NT2/D1 (cell line): ENCODE data around the gene TAS2R3.

Source experiments
- DNase-seq: peaks from one replicate; pipeline ENCODE4 v3.0.0-alpha.2; 2011; ENCODE audit warnings: low read depth, low spot score
- H3K27me3 ChIP-seq: 2 replicates; pipeline ENCODE4 v1.6.0; 2011; ENCODE audit warnings: mild to moderate bottlenecking; ENCODE audit not compliant: insufficient read length, insufficient read depth
- H3K36me3 ChIP-seq: 2 replicates; pipeline ENCODE4 v1.6.1; 2011; ENCODE audit warnings: mild to moderate bottlenecking, low read length, mixed read lengths; ENCODE audit not compliant: insufficient read depth, insufficient read length
- H3K4me1 ChIP-seq: 2 replicates; pipeline ENCODE4 v1.5.1; 2011; ENCODE audit not compliant: insufficient read depth, insufficient read length
- H3K4me3 ChIP-seq: 2 replicates; pipeline ENCODE4 v1.5.1; 2011; ENCODE audit warnings: low read depth; ENCODE audit not compliant: insufficient read length
- H3K9ac ChIP-seq: 2 replicates; pipeline ENCODE4 v1.6.0; 2011; ENCODE audit warnings: low read depth; ENCODE audit not compliant: insufficient read length
- H3K9me3 ChIP-seq: 2 replicates; pipeline ENCODE4 v1.5.1; 2011; ENCODE audit warnings: mild to moderate bottlenecking, low read length; ENCODE audit not compliant: insufficient read depth
- SUZ12 ChIP-seq: IDR thresholded peaks from 2 replicates; pipeline ENCODE4 v1.6.1; 2011; ENCODE audit not compliant: insufficient read length, insufficient read depth; ENCODE audit errors: extremely low read depth
- YY1 ChIP-seq: IDR thresholded peaks from 2 replicates; pipeline ENCODE4 v1.6.1; 2011; ENCODE audit not compliant: insufficient read length, insufficient read depth
- ZNF274 ChIP-seq: IDR thresholded peaks from 2 replicates; pipeline ENCODE4 v1.6.1; 2011; ENCODE audit warnings: mild to moderate bottlenecking, low read depth, low read length

Gene TAS2R3, protein sequence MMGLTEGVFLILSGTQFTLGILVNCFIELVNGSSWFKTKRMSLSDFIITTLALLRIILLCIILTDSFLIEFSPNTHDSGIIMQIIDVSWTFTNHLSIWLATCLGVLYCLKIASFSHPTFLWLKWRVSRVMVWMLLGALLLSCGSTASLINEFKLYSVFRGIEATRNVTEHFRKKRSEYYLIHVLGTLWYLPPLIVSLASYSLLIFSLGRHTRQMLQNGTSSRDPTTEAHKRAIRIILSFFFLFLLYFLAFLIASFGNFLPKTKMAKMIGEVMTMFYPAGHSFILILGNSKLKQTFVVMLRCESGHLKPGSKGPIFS

DNA sequence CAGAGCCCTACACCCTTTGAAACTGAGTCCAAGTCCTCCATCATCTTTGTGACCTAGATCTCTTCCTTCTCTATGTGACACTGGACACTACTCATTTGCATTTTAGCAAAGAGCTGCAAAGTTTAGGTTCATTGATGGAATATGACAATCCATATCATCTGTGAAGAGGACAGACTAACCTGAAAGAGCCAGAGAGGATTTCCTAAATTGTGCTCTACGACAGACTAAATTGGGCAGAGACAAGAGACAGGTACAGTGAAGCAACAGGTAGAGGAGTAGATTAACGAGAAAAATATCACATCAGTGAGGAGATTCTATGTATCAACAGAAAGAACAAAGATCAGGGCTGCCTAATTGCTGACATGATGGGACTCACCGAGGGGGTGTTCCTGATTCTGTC lies at the start of gene TAS2R3:
Gene TAS2R3, plus strand, starts transcription at position 301 of the 400 bp plus-strand sequence. Its CDS starts 62 bp downstream, at position 363.
- no peaks in the 10 kb centered on the region for H3K27me3 ChIP-seq
- H3K36me3 ChIP-seq: peaks cover 33% of the 10 kb centered on the region
- no peak within 1 kb of the TSS for H3K9ac ChIP-seq
- TF ChIP-seq SUZ12: no peak
- TF ChIP-seq YY1: no peak
- TF ChIP-seq ZNF274: no peak
- no peaks in the 10 kb centered on the region for H3K4me1 ChIP-seq
- H3K9me3 ChIP-seq: peaks cover 16% of the 10 kb centered on the region; the same call in 1 of the 2 replicates
- DNase-seq: no peak
- H3K4me3 ChIP-seq: no peak within 1 kb of the TSS

GRCh38 chr7:141714571-141714970 lies 49.3 kb upstream of the TAS2R3 start:
- no peak for DNase-seq
- Histone ChIP-seq H3K9me3 (no peaks in the 10 kb centered on the region), H3K36me3 (no peaks in the 10 kb centered on the region), H3K27me3 (no peaks in the 10 kb centered on the region), H3K9ac (no peak overlapping the region), H3K4me3 (no peak overlapping the region), H3K4me1 (no peaks in the 10 kb centered on the region)
- TF ChIP-seq ZNF274: no peak

DNA sequence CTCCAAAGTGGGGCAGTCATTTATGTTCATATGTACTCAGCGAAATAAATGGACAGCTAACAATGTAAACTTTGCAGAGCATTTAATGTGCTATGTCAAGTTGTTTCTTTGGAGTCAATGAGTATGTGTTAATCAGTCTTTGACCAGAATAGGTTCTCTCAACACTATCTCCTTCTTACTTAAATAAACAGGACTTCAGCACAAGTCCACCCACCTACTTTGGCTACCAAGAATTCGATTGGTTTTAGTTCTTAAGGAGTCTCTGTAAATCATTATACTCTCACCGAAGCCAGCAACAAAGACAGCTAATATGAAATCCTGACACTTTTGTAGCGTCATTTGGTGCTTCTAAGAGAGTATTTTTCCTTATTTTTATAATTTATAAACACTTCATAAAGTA lies 48.9 kb upstream of the TAS2R3 start:
- H3K4me1 ChIP-seq: no peaks in the 10 kb centered on the region
- DNase-seq: no peak
- no peaks in the 10 kb centered on the region for H3K36me3 ChIP-seq
- no peak overlapping the region for H3K4me3 ChIP-seq
- no peaks in the 10 kb centered on the region for H3K27me3 ChIP-seq
- TF ChIP-seq SUZ12 (no peak), ZNF274 (no peak), YY1 (no peak)
- H3K9me3 ChIP-seq: no peaks in the 10 kb centered on the region
- H3K9ac ChIP-seq: no peak overlapping the region

DNA sequence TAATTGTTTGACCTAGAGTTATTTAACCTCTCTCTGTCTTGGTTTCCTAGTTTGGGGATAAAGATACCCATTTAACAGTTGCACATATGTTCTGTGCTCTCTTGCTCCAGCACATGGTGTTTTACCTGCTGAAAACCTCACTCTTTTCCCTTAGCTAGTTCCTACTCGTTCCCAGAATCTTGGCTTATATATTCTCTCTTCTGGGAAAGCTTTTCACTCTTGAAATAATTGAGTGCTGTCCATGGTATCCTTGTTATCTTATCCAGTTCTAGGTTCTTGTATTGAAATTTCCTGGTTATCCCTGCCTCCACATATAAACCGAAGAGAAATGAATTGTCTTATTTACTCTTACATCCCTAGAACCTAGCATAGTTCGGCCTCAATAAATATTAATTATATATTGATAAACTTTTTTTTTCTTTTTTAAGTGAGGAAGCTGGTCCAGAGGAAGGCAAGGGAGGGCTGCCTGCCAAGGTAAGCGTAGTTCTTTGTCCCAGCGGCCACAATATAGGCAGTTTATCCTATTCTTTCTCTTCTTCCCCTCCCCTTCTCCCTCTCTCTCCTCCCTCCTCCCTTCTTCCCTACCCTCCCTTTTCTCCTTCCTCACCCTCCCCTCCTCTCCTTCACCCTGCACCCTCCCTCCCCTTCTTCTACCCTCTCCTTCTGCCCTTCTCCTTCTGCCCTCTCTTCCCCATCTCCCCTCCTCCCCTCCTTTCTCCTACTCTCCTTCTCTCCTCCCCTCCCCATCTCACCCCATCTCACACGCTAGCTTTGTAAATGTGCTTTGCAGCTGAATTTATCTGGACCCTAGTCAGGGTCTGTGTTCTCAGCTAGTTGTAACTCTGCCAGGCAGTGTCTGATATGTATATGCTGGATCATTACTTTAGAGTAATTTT lies 47.9 kb upstream of the TAS2R3 start:
- TF ChIP-seq ZNF274 (no peak), SUZ12 (no peak), YY1 (no peak)
- Histone ChIP-seq H3K9ac (no peak overlapping the region), H3K27me3 (no peaks in the 10 kb centered on the region), H3K4me1 (no peaks in the 10 kb centered on the region), H3K4me3 (no peak overlapping the region), H3K9me3 (no peaks in the 10 kb centered on the region), H3K36me3 (no peaks in the 10 kb centered on the region)
- DNase-seq: no peak

DNA sequence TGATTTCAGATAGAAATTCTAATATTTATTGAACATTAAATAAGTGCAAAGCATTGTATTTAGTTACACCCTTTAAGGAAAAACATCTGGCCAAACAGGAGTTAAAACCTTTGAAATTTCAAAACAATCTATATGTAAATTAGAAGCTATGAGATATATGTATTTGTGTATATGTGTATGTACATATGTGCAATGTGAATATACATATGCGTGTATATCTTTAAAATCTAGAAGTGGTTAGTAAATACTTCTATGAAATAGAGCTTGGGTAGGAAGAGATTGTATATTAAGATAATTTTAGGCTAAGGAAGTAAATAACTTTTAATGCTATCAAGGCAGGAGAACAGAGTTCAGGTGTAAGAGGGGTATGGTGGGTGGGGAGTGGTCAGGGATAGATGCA lies 46.4 kb upstream of the TAS2R3 start:
- Histone ChIP-seq H3K4me1 (no peaks in the 10 kb centered on the region), H3K36me3 (no peaks in the 10 kb centered on the region), H3K4me3 (no peak overlapping the region), H3K9me3 (no peaks in the 10 kb centered on the region), H3K9ac (no peak overlapping the region), H3K27me3 (no peaks in the 10 kb centered on the region)
- TF ChIP-seq ZNF274 (no peak), YY1 (no peak), SUZ12 (no peak)
- DNase-seq: no peak

DNA sequence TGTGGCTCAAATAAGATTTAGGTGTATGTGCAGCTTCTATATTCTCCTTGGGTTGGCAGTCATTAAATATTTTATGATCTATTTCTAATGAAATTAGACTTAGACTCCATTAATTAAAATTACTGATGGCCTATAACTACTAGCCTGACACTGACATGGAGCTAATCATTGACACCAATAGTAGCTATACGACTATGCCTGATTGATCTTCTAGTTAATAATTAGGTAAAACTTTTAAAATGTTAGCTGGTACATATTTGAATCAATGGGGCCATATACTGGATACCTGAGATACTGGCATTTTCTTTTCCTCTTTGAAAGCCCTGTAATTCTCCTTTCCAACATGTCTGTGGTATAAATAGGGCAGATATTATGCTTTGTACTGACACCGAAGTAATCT lies 41.4 kb upstream of the TAS2R3 start:
- DNase-seq: no peak
- Histone ChIP-seq H3K36me3 (no peaks in the 10 kb centered on the region), H3K9me3 (no peaks in the 10 kb centered on the region), H3K4me1 (no peaks in the 10 kb centered on the region), H3K4me3 (no peak overlapping the region), H3K27me3 (no peaks in the 10 kb centered on the region), H3K9ac (no peak overlapping the region)
- no peak for TF ChIP-seq SUZ12
- TF ChIP-seq YY1: no peak
- no peak for TF ChIP-seq ZNF274

GRCh38 chr7:141729020-141729419 lies 34.9 kb upstream of the TAS2R3 start:
- DNase-seq: no peak
- H3K36me3 ChIP-seq: no peaks in the 10 kb centered on the region
- no peak for TF ChIP-seq YY1
- TF ChIP-seq ZNF274: no peak
- no peak for TF ChIP-seq SUZ12
- no peaks in the 10 kb centered on the region for H3K4me1 ChIP-seq
- no peak overlapping the region for H3K9ac ChIP-seq
- no peaks in the 10 kb centered on the region for H3K9me3 ChIP-seq
- no peak overlapping the region for H3K4me3 ChIP-seq
- H3K27me3 ChIP-seq: no peaks in the 10 kb centered on the region
